Stimulated activated CD4-positive, alpha-beta T cell treated with anti-CD3 and anti-CD28 coated beads, TNF-alpha, amount 100 ng/mL, for 24 hours (primary cell): Measurements from ENCODE around the gene OR4C12.
"Not testable (repeated sequence)": the region's sequence is repeated elsewhere in the genome, so short reads cannot be mapped to it uniquely, and the experiment has no call there.

ENCODE experiments used
- DNase-seq, 3 experiments: peaks; one replicate each; pipeline ENCODE4 v3.0.0-alpha.2; 2020; ENCODE audit warnings: low read depth in 3 of 3

The OR4C12 gene

GRCh38 chr11:49982435-49982834 is at the start of gene OR4C12:
TSS of gene OR4C12 (minus strand) at chr11:49982535. CDS start at chr11:49982501, 34 bp downstream.
- DNase-seq, result not testable (repeated sequence)

- DNase-seq, result no peak
Observed at GRCh38 chr11:50030193-50030592, 47.9 kb upstream of the OR4C12 start.

DNA sequence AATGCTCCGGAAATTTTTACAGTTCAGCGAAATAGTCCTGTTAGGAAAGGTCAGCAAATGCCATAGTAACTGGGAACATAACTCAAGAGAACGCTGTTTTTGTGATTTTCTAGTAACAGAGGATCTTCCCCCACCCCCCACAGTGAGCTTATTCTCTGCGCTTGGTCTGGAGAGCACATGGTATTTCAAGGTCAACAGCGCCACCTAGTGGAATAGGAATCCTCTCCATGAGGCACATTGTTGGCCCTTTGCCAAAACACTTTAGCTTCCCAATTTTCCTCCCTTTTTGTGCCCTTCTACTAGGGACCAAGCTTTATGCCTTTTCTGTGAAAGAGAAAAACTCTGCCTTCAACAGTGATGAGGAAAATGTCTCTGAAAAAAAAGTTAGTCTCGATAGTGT is 13.2 kb upstream of the OR4C12 start:
- DNase-seq, result peak in 2 of 3 experiments; percentile 1 to 2

DNA sequence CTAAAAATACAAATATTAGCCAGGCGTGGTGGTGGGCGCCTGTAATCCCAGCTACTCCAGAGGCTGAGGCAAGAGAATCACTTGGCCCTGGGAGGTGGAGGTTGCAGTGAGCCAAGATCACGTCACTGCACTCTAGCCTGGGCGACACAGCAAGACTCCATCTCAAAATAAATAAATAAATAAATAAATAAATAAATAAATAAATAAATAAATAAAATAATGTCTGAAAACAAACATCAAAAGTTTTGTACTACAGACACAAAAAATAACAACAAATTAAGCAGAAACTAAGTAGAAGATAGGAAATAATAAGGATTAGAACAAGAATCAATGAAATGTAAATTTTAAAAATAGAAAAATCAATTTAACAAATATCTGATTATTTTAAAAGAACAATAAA is 8.9 kb downstream of the OR4C12 start:
- DNase-seq, result not testable (repeated sequence)

DNA sequence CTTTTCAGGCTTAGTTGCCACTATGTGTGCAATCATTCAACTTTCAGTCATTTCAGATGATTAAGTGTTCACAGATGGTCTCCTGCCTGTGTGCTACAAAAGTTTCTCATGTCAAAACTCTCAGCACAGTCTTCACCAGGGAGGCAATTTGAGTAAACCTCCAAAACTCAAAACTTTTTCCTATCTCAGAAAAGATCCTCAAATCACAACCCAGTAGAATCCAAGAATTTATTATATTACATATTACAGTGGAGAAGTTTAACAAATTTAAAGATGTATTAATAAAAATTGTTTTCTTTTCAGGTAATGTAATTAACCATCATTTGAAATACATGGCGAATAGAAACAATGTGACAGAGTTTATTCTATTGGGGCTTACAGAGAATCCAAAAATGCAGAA is 30.2 kb downstream of the OR4C12 start, which contains the start of gene OR4C13:
Gene OR4C13, plus strand, starts transcription at position 301 of the 400 bp plus-strand sequence. Its CDS starts 32 bp downstream, at position 333.
- DNase-seq, result no peak

- DNase-seq, result not testable (repeated sequence)
Observed at GRCh38 chr11:49948701-49949100, 33.6 kb downstream of the OR4C12 start.
